Glomerular endothelial cell (primary cell): Measurements from ENCODE around the gene PPP1R16B. TPM values are rescaled to one million over a fixed set of nuclear protein-coding genes. Genes with fewer than 3 reads are reported as not detected.
"Not testable (repeated sequence)": the region's sequence is repeated elsewhere in the genome, so short reads cannot be mapped to it uniquely, and the experiment has no call there.

Experiments
- DNase-seq: peaks from one replicate; pipeline ENCODE4 v3.0.0-alpha.2; 2011; ENCODE audit warnings: low read depth, low spot score; ENCODE audit errors: extremely low read depth
- total RNA-seq: library from RNA; depleted of rRNA; stranded (reverse); fragments of >200 nt; gene quantifications from 2 replicates; pipeline ENCODE4 v1.2.3, GENCODE V29; 2015

The PPP1R16B gene
- total RNA-seq, 1 donor from 2014 or later: 132 TPM

- no peak for DNase-seq
Observed at GRCh38 chr20:38791291-38791690, 14.2 kb upstream of the PPP1R16B start.

DNA sequence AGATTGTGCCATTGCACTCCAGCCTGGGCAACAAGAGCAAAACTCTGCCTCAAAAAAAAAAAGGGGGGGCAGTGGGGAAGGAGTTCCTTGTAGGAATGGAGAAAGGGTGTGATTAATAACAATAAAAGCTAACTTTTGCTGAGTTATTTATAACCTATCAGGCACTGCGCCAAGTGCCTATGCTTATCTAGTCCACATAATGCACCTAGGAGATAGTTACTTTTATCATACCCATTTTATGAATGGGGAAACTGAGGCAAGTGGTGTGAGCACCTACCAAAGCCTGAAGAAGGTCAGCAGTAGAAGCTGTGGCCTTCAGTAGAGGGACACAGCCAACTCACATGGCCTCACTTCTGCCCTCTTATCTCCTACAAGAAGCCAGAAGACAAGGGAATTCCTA is 13.6 kb upstream of the PPP1R16B start:
- no peak for DNase-seq

GRCh38 chr20:38794057-38794456 is 11.4 kb upstream of the PPP1R16B start:
- not testable (repeated sequence) for DNase-seq

- DNase-seq: no peak
Observed at GRCh38 chr20:38798266-38798665, 7.2 kb upstream of the PPP1R16B start.

GRCh38 chr20:38799203-38799602 is 6.3 kb upstream of the PPP1R16B start:
- peak; percentile 76 for DNase-seq

GRCh38 chr20:38800882-38801281 is 4.6 kb upstream of the PPP1R16B start:
- DNase-seq: no peak

DNA sequence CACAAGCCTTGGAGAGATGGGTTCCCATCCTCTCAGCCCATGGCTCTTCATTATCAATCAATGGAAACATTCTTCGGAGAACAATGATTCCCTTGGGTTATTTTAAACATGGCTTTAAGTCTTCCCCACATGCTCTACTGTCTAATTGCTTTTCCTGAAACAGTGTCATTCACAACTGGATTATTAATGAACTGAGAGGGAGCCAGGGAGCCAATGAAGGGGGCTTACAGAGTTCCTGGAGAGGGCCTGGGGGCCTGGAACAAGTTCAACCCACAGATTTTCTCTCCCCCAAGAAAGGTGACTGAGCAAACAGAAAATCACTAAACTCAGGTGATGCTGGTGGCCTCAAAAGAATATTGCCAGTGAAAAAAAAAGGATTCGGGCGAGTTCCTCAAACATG is 1.3 kb upstream of the PPP1R16B start:
- DNase-seq: no peak

- peak; percentile 78 for DNase-seq
Observed at GRCh38 chr20:38804682-38805501, 605 bp upstream of the PPP1R16B start.

DNA sequence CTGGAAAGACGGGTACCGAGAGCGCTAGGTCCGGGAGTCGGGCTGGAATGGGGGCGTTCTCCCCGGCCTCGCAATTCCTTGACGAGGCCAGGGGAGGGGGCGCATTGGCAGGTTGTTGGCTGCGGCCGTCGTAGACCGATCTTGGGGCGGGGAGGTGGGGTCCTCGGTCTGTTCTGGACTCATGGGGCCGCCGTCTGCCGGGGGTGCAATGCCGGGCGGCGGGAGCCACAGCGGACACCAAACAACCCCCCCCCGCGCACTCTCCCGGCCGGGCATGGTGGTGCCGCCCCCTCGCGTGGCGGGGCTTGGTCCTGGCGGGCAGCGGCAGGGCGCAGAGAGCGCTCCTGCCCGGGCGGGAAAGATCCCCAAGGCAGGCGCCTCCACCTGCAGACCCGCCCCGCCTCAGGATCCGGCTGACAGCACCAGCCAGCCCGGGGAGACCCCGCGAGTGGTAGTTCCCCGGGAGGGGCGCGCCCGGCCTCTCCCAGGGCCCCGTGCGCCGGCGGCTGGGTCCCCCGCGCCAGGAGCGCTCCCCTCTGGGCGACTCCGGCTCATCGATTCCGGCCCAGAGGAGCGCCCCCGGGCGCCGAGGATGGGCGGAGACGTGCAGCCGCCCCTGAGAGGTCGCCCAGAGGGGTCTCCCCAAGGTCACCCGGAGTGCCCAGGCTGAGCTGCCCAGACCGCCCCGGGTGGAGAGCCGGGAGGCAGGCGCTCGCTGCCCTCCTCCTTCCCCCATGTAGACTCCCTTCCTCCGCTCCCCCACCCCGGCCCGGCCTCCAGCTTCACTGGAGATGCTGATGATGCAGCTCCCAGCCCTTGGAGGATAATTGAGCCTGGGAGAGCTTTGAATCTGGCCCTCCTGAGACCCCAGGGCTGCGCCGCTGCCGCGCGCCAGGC is 709 bp downstream of the PPP1R16B start:
- no peak for DNase-seq

GRCh38 chr20:38806855-38807655 is 1.6 kb downstream of the PPP1R16B start:
- DNase-seq: no peak

GRCh38 chr20:38809942-38810341 is 4.4 kb downstream of the PPP1R16B start:
- no peak for DNase-seq

DNA sequence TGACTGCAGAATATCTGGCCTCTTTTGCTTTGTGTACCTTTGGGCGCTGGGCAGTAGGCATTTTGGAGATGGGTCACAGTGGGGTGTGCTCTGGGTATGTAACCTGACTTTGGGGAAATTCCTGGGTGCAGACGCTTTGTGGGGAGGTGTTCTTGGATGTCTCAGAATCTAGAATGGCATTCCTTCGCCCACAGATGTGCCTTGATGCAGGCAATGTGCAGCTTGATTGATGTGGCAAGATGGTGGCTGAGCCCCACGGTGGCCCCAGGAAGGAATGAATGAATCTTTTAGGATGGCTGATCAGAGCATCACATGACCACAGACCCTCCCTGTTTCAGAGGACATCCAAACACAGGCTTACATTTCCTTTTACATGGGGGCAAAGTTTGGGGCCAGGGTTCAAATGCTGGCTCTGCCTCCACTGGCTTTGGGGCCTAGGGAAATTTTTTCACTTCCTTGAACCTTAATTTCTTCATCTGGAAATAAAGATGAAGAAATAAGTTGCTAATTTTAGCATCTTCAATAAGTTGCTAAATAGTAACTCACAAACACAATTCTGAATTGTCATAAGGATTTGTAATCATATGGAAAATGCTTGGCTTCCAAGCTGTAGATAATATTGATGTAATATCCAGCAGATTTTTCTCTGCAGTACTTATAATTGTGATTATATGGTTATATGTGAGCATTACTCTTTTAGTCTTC is 5.6 kb downstream of the PPP1R16B start:
- no peak for DNase-seq

DNA sequence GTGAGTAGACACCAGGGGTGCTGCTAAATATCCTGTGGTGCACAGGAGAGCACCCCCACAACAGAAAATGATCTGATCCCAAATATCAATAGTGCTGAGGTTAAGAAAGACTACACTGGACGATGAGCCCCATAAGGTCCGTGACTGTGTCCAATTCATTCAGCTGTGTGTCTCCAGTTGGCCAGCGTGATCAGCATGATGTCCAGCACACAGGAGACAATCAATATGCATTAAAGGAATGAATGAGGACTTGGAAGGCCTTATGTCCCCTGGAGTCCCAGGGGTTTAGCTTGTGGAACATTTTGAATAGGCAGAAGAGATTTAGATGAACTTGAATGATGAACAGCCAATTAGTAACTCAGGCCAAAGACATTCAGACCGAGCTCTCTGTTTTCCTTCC is 6.3 kb downstream of the PPP1R16B start:
- DNase-seq: no peak

GRCh38 chr20:38812182-38812581 is 6.7 kb downstream of the PPP1R16B start:
- no peak for DNase-seq

DNA sequence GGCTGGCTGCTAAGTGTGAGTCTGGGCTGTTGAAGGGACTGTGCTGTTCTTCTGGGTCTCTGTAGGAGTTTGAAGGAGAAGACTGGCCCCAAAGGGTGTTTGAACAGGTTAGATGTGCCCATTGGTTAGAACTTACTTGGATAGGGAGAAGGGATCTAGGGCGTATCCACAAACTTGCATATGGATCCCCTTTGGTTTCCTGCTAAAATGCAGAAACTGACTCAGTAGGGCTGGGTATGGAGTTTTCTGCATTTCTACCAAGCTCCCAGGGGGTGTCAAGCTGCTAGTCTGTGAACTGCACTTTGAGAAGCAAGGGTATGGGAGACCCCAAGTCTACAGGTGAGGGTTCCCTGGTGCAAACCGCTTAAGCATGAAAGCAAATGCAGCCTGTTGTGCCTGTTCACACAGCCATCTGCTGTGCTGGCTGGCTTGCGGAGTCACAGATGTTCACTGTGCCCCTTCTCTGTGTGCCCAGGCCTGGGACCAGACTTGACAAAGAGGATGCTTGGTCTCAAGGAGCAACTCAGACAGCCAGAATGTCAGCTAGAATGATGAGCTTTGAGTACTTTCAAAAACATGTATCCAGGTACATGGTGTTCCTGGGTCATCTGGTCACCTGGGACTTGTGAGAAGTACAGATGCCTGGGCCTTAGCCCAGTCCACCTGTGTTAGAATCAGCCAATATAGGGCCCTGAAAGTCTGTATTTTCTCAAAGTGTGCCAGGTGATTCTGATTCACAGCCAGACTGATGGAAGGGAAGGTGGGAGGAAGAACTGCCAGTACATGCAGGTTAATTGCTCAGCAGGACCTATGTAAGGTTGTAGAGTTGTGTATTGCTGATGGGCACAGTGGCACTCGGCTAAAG is 7.4 kb downstream of the PPP1R16B start:
- DNase-seq: no peak

- not testable (repeated sequence) for DNase-seq
Observed at GRCh38 chr20:38813574-38813962, 8.1 kb downstream of the PPP1R16B start.

DNA sequence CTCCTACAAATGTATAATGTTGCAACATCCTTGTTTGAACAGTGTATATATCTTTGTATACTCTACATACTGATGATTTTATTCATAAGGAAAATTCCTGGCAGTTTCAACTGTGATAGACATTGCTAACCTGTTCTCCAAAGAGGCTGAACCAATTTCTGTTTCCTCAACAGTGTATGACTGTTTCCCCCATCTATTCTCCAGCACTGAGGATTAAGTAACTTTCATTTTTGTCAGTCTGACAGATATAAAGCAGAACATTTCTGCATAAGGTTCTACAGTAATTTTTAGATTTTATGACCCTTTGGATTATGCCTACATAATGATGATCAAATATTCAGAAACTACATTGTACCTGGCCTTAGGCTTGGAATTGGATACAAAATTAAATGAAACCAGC is 9.9 kb downstream of the PPP1R16B start:
- DNase-seq: no peak

DNA sequence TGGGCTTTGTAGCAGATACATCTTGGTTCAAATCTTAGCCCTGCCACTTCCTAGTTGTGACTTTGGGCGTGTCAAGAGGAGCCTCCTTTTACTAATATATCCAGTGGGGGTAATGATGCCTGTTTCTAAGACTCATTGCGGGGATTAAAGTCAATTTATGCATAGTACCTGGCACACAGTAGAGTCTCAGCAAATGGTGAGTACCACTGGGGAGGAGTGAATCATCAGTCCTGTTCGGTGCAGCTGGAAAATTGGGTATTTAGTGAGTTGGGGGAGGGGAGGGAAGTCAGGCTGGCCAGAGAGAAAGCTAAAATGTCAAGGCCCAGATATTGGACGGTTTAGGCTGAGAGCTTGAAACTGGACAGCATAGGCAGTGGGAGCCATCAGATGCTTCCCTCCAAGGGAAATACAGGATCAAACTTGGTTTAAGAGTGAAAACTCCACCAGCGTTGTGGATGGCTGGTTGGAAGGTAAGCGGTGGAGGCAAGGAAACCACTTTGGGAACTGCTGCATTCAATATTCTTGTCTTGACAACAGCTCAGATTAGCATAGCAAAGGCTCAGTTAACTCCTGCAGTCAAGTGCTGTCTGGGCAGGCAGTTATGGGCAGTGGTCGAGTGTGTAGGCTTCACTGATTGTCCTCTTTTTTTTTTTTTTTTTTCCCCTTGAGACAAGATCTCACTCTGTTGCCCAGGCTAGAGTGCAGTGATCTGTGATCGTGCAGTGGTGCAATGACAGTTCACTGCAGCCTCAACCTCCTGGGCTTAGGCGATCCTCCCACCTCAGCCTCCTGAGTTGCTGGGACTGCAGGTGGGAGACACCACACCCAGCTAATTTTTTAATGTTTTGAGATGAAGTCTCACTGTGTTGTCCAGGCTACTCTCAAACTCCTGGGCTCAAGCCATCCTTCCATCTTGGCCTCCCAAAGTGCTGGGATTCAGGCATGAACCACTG is 12.9 kb downstream of the PPP1R16B start:
- DNase-seq: no peak
